ENCODE data around the gene TMEM229B. TPM values are rescaled to one million over a fixed set of nuclear protein-coding genes. Genes with fewer than 3 reads are reported as not detected.
"Not testable (repeated sequence)": the region's sequence is repeated elsewhere in the genome, so short reads cannot be mapped to it uniquely, and the experiment has no call there.

The TMEM229B gene
- total and polyA plus RNA-seq, 4 donors, result 13.9 to 56.0 (median 40.7) TPM

DNA sequence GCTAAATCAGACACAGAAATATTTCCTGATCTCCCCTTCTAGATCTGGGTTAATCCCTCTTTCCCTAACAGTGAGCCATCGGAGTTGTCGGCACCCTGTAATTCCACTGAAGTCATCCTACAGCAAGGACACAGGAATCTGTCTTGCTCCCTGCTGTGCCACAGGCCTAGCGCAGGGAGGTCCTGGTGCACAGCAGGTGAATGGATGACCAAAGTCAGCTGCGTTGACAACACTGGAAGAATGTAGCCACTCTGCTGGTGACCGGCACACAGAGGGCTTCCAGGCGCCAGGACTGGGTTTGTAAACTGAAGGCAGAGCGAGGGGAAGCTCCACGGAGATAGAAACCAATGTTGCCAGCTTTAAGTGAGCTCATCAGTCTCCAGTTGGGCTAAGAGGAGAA, 23.6 kb downstream of the TMEM229B start:
- H3K27ac ChIP-seq (ENCODE audit: low read depth, low read length), result no peak overlapping the region

DNA sequence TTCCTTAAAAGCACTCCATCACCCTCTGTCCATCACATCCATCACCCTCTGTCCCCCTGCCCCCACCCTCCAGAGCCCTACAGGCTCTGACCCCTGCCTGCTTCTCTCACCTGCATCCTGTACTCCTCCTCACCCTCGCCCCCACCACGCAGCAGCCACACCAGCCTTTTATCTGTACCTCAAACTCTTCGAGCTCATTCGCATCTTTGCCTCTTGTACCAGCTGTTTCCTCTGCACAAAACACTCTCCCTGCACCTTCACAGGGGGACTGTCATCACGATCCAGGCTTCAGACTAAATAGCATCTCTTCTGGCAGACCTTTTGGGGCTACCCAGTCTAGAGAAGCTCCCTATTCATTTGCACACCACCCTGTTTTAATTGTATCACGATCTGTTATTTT, 24.1 kb downstream of the TMEM229B start:
- Histone ChIP-seq H3K4me1 (ENCODE audit: control insufficient read depth, insufficient read depth, low read length) (peaks cover 3% of the 10 kb centered on the region), H3K27me3 (ENCODE audit: control insufficient read depth, insufficient read depth, low read length) (no peaks in the 10 kb centered on the region), H3K36me3 (ENCODE audit: control insufficient read depth, insufficient read depth, low read length) (no peaks in the 10 kb centered on the region), H3K27ac (ENCODE audit: low read depth, low read length) (no peak overlapping the region), H3K9me3 (ENCODE audit: control insufficient read depth, insufficient read depth, low read length) (no peaks in the 10 kb centered on the region), H3K4me3 (ENCODE audit: low read depth, low read length) (no peak overlapping the region)
- no peak for DNase-seq (ENCODE audit: low read depth in 4 of 6, low spot score in 6 of 6)
- WGBS (ENCODE audit: insufficient coverage), result 67% methylated on average over 6 of the region's 6 CpGs

More for the DNA sequence above, 23.6 kb downstream of the TMEM229B start:
- Histone ChIP-seq H3K4me1 (ENCODE audit: control insufficient read depth, insufficient read depth, low read length) (peaks cover 3% of the 10 kb centered on the region), H3K4me3 (ENCODE audit: low read depth, low read length) (no peak overlapping the region), H3K9me3 (ENCODE audit: control insufficient read depth, insufficient read depth, low read length) (no peaks in the 10 kb centered on the region), H3K36me3 (ENCODE audit: control insufficient read depth, insufficient read depth, low read length) (no peaks in the 10 kb centered on the region), H3K27me3 (ENCODE audit: control insufficient read depth, insufficient read depth, low read length) (no peaks in the 10 kb centered on the region)
- WGBS (ENCODE audit: insufficient coverage), result 51% methylated on average over 8 of the region's 8 CpGs
- no peak for DNase-seq (ENCODE audit: low read depth in 4 of 6, low spot score in 6 of 6)

DNA sequence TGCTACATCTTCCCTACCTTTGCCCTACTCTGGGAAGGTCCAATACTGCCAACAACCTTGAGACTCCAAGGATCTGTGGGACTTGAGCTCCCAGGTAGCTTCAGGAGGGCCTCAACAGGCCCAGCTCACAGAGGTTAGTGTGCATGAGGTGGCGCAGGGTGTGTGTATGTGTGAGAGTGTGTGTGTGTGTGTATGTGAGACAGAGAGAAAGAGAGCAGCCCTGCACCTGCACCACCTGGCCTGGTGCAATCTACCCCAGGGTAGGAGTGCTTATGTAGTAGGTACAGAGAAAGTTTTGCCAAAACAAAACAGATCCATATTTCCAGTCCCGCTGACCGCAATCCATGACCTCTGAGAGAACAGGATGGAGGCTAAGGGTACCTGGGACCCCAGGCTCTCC, 24.6 kb downstream of the TMEM229B start:
- 97% methylated on average over 3 of the region's 3 CpGs for WGBS (ENCODE audit: insufficient coverage)

DNA sequence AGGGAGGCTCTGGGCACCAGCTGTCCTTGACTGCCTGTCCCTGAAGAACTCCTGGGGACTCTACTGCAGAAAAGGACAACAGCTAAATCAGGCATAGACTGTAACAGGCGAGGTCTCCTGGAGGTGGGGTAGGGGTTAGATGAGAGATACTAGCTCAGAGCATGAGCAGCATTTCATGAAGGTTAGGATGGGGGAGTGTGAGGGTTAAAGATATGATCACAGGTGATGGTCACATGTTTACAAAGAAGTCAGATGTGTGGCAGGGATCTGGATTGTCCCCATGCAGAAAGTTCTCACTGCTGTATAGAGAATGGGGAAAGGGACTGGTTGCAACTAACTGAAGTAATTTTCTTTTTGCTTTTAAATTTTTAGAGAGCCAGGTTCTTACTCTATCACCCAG, 26.5 kb downstream of the TMEM229B start:
- H3K36me3 ChIP-seq (ENCODE audit: control insufficient read depth, insufficient read depth, low read length), result no peaks in the 10 kb centered on the region
- H3K4me1 ChIP-seq (ENCODE audit: control insufficient read depth, insufficient read depth, low read length), result peaks cover 8% of the 10 kb centered on the region
- no peak overlapping the region for H3K4me3 ChIP-seq (ENCODE audit: low read depth, low read length)
- no peak overlapping the region for H3K27ac ChIP-seq (ENCODE audit: low read depth, low read length)
- H3K9me3 ChIP-seq (ENCODE audit: control insufficient read depth, insufficient read depth, low read length), result no peaks in the 10 kb centered on the region
- no peaks in the 10 kb centered on the region for H3K27me3 ChIP-seq (ENCODE audit: control insufficient read depth, insufficient read depth, low read length)
- WGBS (ENCODE audit: insufficient coverage), result 92% methylated on average over 1 of the region's 1 CpG
- DNase-seq (ENCODE audit: low read depth in 4 of 6, low spot score in 6 of 6), result no peak

More for the DNA sequence above, 24.6 kb downstream of the TMEM229B start:
- no peaks in the 10 kb centered on the region for H3K36me3 ChIP-seq (ENCODE audit: control insufficient read depth, insufficient read depth, low read length)
- peaks cover 3% of the 10 kb centered on the region for H3K4me1 ChIP-seq (ENCODE audit: control insufficient read depth, insufficient read depth, low read length)
- H3K27me3 ChIP-seq (ENCODE audit: control insufficient read depth, insufficient read depth, low read length), result no peaks in the 10 kb centered on the region
- H3K27ac ChIP-seq (ENCODE audit: low read depth, low read length), result no peak overlapping the region
- no peaks in the 10 kb centered on the region for H3K9me3 ChIP-seq (ENCODE audit: control insufficient read depth, insufficient read depth, low read length)
- DNase-seq (ENCODE audit: low read depth in 4 of 6, low spot score in 6 of 6), result no peak
- no peak overlapping the region for H3K4me3 ChIP-seq (ENCODE audit: low read depth, low read length)

DNA sequence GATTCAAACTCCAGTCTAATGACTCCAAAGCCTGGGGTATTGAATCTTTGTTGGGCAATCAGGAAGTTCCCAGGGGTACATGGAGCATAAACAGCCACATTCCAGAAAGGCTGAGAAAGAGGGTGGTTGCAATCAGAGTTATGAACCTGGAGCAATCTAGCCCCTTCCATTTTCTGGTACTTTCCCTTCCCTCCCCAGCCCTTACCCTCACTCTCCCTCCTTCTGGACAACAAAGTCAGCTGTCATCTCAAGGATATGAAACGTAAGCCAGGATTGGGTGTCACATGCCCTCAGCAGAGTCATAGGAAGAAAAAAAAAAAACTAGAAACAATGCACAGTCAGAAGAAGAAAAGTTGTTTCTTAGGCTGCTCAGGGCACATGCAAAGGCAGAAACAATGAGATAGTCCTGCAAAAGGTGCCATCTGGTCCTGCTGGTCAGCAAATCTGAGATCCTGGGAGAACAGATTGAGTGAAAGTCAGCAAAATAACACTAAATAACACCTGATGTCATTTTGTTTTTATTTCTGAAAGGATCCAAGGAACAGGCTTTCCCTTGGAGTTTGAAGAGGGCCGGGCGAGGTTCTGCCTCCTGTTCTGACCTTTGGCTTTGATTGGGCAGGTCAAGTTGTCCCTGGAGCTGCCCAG, 27.1 kb downstream of the TMEM229B start:
- 70% methylated on average over 3 of the region's 3 CpGs for WGBS (ENCODE audit: insufficient coverage)
- Histone ChIP-seq H3K9me3 (ENCODE audit: control insufficient read depth, insufficient read depth, low read length) (no peaks in the 10 kb centered on the region), H3K27ac (ENCODE audit: low read depth, low read length) (no peak overlapping the region), H3K36me3 (ENCODE audit: control insufficient read depth, insufficient read depth, low read length) (no peaks in the 10 kb centered on the region), H3K27me3 (ENCODE audit: control insufficient read depth, insufficient read depth, low read length) (no peaks in the 10 kb centered on the region), H3K4me1 (ENCODE audit: control insufficient read depth, insufficient read depth, low read length) (peaks cover 8% of the 10 kb centered on the region), H3K4me3 (ENCODE audit: low read depth, low read length) (no peak overlapping the region)
- DNase-seq (ENCODE audit: low read depth in 4 of 6, low spot score in 6 of 6), result no peak

DNA sequence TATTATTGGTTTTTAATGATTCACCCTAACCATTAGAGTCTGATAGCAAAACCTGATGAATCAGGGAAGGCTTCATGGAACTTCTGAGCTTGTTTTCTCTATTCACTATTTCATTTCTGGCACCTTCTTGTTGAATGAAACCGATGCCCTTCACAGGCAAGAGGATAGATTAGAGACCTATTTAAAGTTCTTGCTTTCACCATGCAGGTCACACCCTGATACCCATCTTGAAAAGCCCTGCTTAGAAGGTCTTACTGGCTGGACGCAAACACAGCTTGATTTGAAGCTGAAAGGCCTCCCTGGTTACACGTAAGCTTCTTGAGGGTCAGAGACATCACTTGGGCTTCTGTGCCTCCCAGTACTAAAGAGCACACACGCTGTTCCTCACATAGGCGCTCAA, 29.2 kb downstream of the TMEM229B start:
- no peaks in the 10 kb centered on the region for H3K36me3 ChIP-seq (ENCODE audit: control insufficient read depth, insufficient read depth, low read length)
- WGBS (ENCODE audit: insufficient coverage), result 84% methylated on average over 5 of the region's 5 CpGs
- DNase-seq (ENCODE audit: low read depth in 4 of 6, low spot score in 6 of 6), result no peak
- no peaks in the 10 kb centered on the region for H3K27me3 ChIP-seq (ENCODE audit: control insufficient read depth, insufficient read depth, low read length)
- H3K4me3 ChIP-seq (ENCODE audit: low read depth, low read length), result no peak overlapping the region
- peaks cover 8% of the 10 kb centered on the region for H3K4me1 ChIP-seq (ENCODE audit: control insufficient read depth, insufficient read depth, low read length)
- H3K9me3 ChIP-seq (ENCODE audit: control insufficient read depth, insufficient read depth, low read length), result no peaks in the 10 kb centered on the region
- no peak overlapping the region for H3K27ac ChIP-seq (ENCODE audit: low read depth, low read length)

DNA sequence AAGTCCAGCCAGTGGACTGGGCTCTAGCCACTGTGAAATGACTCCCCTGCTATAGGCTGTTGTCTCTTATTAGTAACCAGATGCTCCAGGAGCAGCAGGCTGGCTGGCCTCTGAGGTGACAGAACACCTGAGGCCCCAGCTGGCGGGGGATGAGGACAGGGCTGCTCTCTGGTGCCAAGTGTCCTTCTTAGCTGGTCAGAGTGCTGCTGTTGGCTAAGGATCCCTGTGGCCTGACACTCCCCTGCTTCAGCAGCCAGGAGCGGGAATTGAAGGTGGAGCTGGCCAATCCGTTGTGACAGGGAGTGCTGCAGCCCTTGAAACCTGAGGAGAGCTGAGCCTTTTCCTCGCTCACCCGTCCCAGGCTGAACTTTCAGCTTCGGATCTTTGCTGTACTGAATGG, 30.7 kb downstream of the TMEM229B start:
- no peak overlapping the region for H3K27ac ChIP-seq (ENCODE audit: low read depth, low read length)
- H3K36me3 ChIP-seq (ENCODE audit: control insufficient read depth, insufficient read depth, low read length), result no peaks in the 10 kb centered on the region
- WGBS (ENCODE audit: insufficient coverage), result 23% methylated on average over 6 of the region's 6 CpGs
- no peaks in the 10 kb centered on the region for H3K9me3 ChIP-seq (ENCODE audit: control insufficient read depth, insufficient read depth, low read length)
- no peak for DNase-seq (ENCODE audit: low read depth in 4 of 6, low spot score in 6 of 6)
- peaks cover 8% of the 10 kb centered on the region for H3K4me1 ChIP-seq (ENCODE audit: control insufficient read depth, insufficient read depth, low read length)
- H3K27me3 ChIP-seq (ENCODE audit: control insufficient read depth, insufficient read depth, low read length), result no peaks in the 10 kb centered on the region
- no peak overlapping the region for H3K4me3 ChIP-seq (ENCODE audit: low read depth, low read length)

DNA sequence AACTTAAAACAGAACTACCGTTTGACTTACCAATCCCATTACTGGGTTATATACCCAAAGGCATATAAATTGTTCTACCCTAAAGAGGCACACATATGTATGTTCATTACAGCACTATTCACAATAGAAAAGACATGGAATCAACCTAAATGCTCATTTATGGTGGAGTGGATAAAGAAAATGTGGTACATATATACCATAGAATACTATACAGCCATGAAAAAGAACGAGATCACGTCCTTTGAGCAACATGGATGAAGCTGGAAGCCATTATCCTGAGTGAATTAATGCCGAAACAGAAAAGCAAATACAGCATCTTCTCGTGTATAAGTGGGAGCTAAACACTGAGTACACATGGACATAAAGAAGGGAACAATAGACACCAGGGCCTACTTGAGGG, 31.8 kb downstream of the TMEM229B start:
- WGBS (ENCODE audit: insufficient coverage), result 100% methylated on average over 1 of the region's 5 CpGs
- Histone ChIP-seq H3K4me1 (ENCODE audit: control insufficient read depth, insufficient read depth, low read length) (peaks cover 8% of the 10 kb centered on the region), H3K27ac (ENCODE audit: low read depth, low read length) (no peak overlapping the region), H3K9me3 (ENCODE audit: control insufficient read depth, insufficient read depth, low read length) (no peaks in the 10 kb centered on the region), H3K27me3 (ENCODE audit: control insufficient read depth, insufficient read depth, low read length) (no peaks in the 10 kb centered on the region), H3K4me3 (ENCODE audit: low read depth, low read length) (no peak overlapping the region), H3K36me3 (ENCODE audit: control insufficient read depth, insufficient read depth, low read length) (no peaks in the 10 kb centered on the region)
- DNase-seq (ENCODE audit: low read depth in 4 of 6, low spot score in 6 of 6), result no peak

DNA sequence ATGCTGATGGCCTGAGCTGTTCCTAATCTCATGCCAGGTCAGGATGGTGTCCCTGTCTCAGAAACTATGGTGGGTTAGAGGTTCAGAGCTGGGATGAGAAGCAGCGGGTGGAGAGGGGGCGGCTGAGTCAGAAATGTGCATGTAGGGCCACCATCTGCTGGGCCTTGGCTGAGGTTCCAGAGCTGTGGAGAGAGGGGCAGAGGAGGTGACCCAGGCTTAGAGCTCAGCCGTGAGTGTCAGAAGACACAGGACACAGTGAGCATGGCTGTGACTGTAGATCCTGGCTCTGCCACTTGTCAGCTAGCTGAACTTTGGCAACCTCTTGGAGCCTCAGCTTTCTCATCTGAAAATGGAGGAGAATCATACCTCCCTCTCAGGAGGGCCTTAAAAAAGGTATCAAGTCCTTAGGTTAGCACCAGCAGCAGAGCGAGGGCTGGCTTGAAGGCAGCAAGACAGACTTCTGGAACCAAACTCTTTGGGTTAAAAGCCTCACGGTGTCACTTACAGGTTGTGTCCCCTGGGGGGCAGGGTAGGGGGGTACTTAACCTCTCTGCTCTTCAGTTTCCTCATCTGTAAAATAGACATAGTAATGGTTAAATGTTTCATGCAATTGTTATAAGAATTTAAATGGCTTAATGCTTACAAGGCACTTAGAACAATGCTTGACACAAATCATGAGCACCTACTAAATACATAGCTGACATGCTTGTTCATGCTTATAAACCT, 34.8 kb downstream of the TMEM229B start:
- no peaks in the 10 kb centered on the region for H3K27me3 ChIP-seq (ENCODE audit: control insufficient read depth, insufficient read depth, low read length)
- no peaks in the 10 kb centered on the region for H3K36me3 ChIP-seq (ENCODE audit: control insufficient read depth, insufficient read depth, low read length)
- DNase-seq (ENCODE audit: low read depth in 4 of 6, low spot score in 6 of 6), result no peak
- H3K4me3 ChIP-seq (ENCODE audit: low read depth, low read length), result no peak overlapping the region
- H3K4me1 ChIP-seq (ENCODE audit: control insufficient read depth, insufficient read depth, low read length), result peaks cover 8% of the 10 kb centered on the region
- 85% methylated on average over 4 of the region's 5 CpGs for WGBS (ENCODE audit: insufficient coverage)
- no peaks in the 10 kb centered on the region for H3K9me3 ChIP-seq (ENCODE audit: control insufficient read depth, insufficient read depth, low read length)
- H3K27ac ChIP-seq (ENCODE audit: low read depth, low read length), result no peak overlapping the region

DNA sequence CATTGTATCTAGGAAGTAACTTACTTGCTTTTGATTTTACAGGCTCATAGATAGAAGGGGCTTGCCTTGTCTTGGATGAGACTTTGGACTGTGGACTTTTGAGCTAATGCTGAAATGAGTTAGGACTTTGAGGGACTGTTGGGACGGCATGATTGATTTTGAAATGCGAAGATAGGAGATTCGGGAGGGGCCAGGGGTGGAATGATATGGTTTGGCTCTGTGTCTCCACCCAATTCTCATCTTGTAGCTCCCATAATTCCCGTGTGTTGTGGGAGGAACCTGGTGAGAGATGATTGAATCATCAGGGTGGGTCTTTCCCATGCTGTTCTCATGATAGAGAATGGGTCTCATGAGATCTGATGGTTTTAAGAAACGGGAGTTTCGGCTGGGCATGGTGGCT, 36.9 kb downstream of the TMEM229B start:
- H3K4me1 ChIP-seq (ENCODE audit: control insufficient read depth, insufficient read depth, low read length); H3K27ac ChIP-seq (ENCODE audit: low read depth, low read length); DNase-seq (ENCODE audit: low read depth in 4 of 6, low spot score in 6 of 6); H3K27me3 ChIP-seq (ENCODE audit: control insufficient read depth, insufficient read depth, low read length); H3K4me3 ChIP-seq (ENCODE audit: low read depth, low read length); H3K9me3 ChIP-seq (ENCODE audit: control insufficient read depth, insufficient read depth, low read length); H3K36me3 ChIP-seq (ENCODE audit: control insufficient read depth, insufficient read depth, low read length): not testable (repeated sequence)
- no CpG with 5 or more reads among the region's 6 CpGs for WGBS (ENCODE audit: insufficient coverage)

Data from spinal cord (tissue), 10 donors.